Measurements from ENCODE around the gene SLC66A3.
A peak's percentile ranks its signal among the peaks of the same experiment; 100 is the strongest.

SLC66A3 gene

DNA sequence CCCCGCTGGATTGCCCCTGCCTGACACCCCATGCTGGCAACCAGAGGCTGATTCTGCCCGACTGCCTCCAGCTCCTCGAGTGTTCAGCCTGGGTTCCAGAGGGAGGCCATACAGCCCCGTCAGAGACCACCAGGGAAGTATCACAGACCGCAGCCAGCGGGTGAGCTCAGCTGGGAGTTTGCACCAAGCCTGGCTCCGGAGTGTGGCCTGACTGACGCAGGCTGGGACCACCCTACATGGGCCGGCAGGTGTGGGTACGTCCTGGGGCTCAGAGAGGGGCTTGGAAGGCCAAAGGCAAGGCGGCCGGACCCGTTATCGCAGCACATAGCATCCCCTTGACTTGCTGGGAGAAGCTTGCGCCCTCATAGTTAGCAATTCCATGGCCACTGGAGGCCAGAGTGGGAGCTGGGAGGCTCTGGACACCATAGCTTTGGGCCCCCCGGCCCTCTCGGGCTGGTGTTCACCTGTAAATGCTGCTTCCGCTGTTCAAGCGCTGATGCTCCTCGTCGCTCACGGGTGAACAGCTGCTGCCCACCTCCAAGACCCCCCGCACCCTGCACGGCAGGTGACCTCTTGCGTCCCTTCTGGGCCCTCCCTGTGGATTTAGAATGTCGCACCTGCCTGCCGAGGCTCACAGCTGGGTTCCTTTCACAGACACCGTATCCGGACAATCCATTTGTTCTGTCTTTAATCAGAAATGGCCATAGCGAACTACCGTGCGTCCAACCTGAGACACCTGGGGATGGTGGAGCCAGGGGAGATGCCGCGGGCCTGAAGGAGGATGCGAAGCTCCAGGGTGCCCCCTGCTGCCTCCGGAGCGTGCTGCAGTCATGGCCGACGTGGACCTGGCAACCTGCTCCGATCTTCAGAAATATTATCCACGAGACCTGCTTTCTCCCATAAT, 31.2 kb upstream of the SLC66A3 start:
- H3K4me1 ChIP-seq (ENCODE audit: control insufficient read depth in 1 of 2, insufficient read depth in 2 of 2, low read length in 2 of 2), result no peaks in the 10 kb centered on the region
- H3K27ac ChIP-seq (ENCODE audit: low read depth, low read length), result no peak overlapping the region
- H3K9ac ChIP-seq (ENCODE audit: low read depth in 1 of 2, low read length in 2 of 2), result no peak overlapping the region
- H3K27me3 ChIP-seq (ENCODE audit: control insufficient read depth in 1 of 2, insufficient read depth in 2 of 2, low read length in 2 of 2), result no peaks in the 10 kb centered on the region
- no peaks in the 10 kb centered on the region for H3K9me3 ChIP-seq (ENCODE audit: control insufficient read depth in 1 of 2, low read length in 2 of 2)
- H3K4me3 ChIP-seq (ENCODE audit: low read depth in 1 of 2, low read length in 2 of 2), result no peak overlapping the region
- no peaks in the 10 kb centered on the region for H3K36me3 ChIP-seq (ENCODE audit: control insufficient read depth in 1 of 2, insufficient read depth in 2 of 2, low read length in 2 of 2)

- Histone ChIP-seq H3K9ac (ENCODE audit: low read depth in 1 of 2, low read length in 2 of 2) (no peak overlapping the region), H3K4me3 (ENCODE audit: low read depth in 1 of 2, low read length in 2 of 2) (no peak overlapping the region), H3K27ac (ENCODE audit: low read depth, low read length) (no peak overlapping the region), H3K36me3 (ENCODE audit: control insufficient read depth in 1 of 2, insufficient read depth in 2 of 2, low read length in 2 of 2) (no peaks in the 10 kb centered on the region), H3K27me3 (ENCODE audit: control insufficient read depth in 1 of 2, insufficient read depth in 2 of 2, low read length in 2 of 2) (no peaks in the 10 kb centered on the region), H3K4me1 (ENCODE audit: control insufficient read depth in 1 of 2, insufficient read depth in 2 of 2, low read length in 2 of 2) (peaks cover 0 to 4% of the 10 kb centered on the region in 2 donors), H3K9me3 (ENCODE audit: control insufficient read depth in 1 of 2, low read length in 2 of 2) (no peaks in the 10 kb centered on the region)
Observed at GRCh38 chr2:11124760-11125068, 30.6 kb upstream of the SLC66A3 start.

GRCh38 chr2:11127761-11128160, 27.5 kb upstream of the SLC66A3 start:
- H3K4me3 ChIP-seq (ENCODE audit: low read depth in 1 of 2, low read length in 2 of 2), result no peak overlapping the region
- peaks cover 14 to 22% of the 10 kb centered on the region in 2 donors for H3K4me1 ChIP-seq (ENCODE audit: control insufficient read depth in 1 of 2, insufficient read depth in 2 of 2, low read length in 2 of 2)
- no peak overlapping the region for H3K9ac ChIP-seq (ENCODE audit: low read depth in 1 of 2, low read length in 2 of 2)
- H3K27ac ChIP-seq (ENCODE audit: low read depth, low read length), result no peak overlapping the region
- no peaks in the 10 kb centered on the region for H3K36me3 ChIP-seq (ENCODE audit: control insufficient read depth in 1 of 2, insufficient read depth in 2 of 2, low read length in 2 of 2)
- H3K9me3 ChIP-seq (ENCODE audit: control insufficient read depth in 1 of 2, low read length in 2 of 2), result no peaks in the 10 kb centered on the region
- no peaks in the 10 kb centered on the region for H3K27me3 ChIP-seq (ENCODE audit: control insufficient read depth in 1 of 2, insufficient read depth in 2 of 2, low read length in 2 of 2)

DNA sequence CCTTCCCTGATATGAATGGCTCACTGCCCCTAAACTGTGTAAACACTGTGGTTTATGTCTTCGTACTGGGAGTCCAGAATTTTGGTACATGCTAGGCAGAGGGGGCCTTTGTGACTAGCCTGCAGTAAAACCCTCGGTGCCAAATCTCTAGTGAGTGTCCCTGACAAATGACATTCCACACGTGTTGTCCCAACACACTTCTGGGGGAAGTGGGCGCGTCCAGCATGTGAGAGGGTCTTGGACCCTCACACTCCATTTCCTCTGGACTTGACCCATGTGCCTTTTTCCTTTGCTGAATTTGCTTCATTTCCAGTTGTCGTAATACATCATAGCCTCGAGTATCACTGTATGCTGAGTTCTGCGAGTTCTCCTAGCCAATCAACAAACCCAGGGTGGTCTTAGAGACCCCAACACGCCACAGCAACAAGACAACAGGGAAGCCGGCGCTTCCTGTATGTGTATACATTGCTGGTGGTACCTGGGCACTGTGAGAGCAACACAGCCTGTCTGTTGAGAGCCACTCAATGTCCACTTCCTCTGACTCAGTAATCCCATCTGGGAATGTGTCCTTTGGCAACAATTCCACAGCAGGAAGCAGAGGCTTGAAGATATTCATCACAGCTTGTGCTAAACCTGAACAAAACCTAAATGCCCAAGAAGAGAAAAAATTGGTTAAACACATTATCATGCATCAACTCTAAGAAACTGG, 26.9 kb upstream of the SLC66A3 start:
- Histone ChIP-seq H3K27me3 (ENCODE audit: control insufficient read depth in 1 of 2, insufficient read depth in 2 of 2, low read length in 2 of 2) (no peaks in the 10 kb centered on the region), H3K4me1 (ENCODE audit: control insufficient read depth in 1 of 2, insufficient read depth in 2 of 2, low read length in 2 of 2) (peaks cover 18 to 28% of the 10 kb centered on the region in 2 donors), H3K4me3 (ENCODE audit: low read depth in 1 of 2, low read length in 2 of 2) (no peak overlapping the region), H3K9me3 (ENCODE audit: control insufficient read depth in 1 of 2, low read length in 2 of 2) (no peaks in the 10 kb centered on the region), H3K27ac (ENCODE audit: low read depth, low read length) (no peak overlapping the region), H3K9ac (ENCODE audit: low read depth in 1 of 2, low read length in 2 of 2) (no peak overlapping the region), H3K36me3 (ENCODE audit: control insufficient read depth in 1 of 2, insufficient read depth in 2 of 2, low read length in 2 of 2) (no peaks in the 10 kb centered on the region)

GRCh38 chr2:11129598-11130449, 25.4 kb upstream of the SLC66A3 start:
- Histone ChIP-seq H3K4me1 (ENCODE audit: control insufficient read depth in 1 of 2, insufficient read depth in 2 of 2, low read length in 2 of 2) (peaks cover 20 to 32% of the 10 kb centered on the region in 2 donors), H3K27me3 (ENCODE audit: control insufficient read depth in 1 of 2, insufficient read depth in 2 of 2, low read length in 2 of 2) (peaks cover 5 to 6% of the 10 kb centered on the region in 2 donors), H3K9ac (ENCODE audit: low read depth in 1 of 2, low read length in 2 of 2) (peak overlapping the region; percentile 54 to 60), H3K4me3 (ENCODE audit: low read depth in 1 of 2, low read length in 2 of 2) (peak overlapping the region; percentile 46 to 62), H3K27ac (ENCODE audit: low read depth, low read length) (no peak overlapping the region), H3K36me3 (ENCODE audit: control insufficient read depth in 1 of 2, insufficient read depth in 2 of 2, low read length in 2 of 2) (no peaks in the 10 kb centered on the region), H3K9me3 (ENCODE audit: control insufficient read depth in 1 of 2, low read length in 2 of 2) (no peaks in the 10 kb centered on the region)

DNA sequence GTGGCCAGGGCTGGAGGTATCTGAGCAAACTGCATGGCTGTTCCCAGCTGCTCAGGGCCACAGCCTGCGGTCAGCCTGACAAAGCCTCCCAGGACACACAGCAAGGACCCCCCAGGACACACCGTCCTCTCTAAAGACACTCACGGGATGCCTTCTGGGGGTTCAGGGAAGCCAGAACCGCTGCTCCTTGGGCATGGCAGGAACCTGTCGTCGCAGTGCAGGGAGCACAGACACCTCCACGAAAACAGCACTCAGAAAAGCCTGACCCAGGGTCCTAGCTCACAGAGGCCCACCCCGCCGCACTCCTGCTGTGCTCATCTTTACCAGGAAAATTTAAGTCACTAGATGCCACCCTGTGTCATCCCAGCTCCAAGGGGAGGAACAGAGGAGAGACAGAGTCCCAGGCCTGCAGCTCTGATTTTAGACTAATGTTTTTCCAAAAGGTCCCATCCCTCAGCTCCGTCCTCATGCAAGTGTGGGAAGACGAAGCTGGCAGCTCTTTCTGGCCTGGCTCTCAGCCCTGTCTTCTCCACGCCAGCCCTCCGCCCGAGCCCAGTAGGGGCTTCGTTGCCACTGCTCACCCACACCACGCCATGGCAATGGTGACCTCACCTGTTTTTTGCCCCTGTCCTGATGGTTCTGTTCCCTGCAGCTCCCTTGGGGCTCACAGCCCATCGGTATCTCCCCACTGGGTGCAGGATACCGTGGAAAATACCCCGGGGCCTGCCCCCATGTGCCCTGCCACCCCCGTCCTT, 23.9 kb upstream of the SLC66A3 start:
- H3K4me3 ChIP-seq (ENCODE audit: low read depth in 1 of 2, low read length in 2 of 2), result no peak overlapping the region

DNA sequence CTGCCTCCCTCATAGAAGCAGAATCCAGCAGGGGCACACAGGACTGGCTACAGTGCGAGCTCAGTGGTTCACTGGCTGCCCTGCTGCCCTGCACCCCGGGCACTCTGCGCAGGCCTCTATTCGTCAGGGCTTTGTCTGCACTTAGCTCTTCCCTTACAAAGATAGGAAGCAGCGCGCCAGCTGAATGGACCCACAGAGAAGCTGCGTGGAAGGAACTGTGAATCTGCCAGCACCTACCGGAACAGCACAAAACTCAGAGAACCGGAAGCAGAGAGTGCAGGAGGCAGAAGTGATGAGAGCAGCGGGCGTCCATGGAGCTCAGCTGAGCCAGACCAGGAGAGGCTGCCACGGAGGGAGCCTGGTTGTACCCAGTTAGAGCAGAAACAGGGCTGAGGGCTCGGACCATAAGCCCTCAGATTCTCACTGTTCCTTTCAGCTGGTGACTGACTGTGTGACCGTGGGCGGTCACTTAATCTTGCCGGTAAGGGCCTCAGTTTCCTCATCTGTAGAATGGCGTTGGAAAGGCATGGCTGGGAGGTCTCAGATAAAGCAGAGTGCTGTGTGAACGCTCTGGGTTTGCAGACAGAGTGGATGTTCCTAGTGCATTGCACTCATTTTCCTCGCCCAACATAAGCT, 23.1 kb upstream of the SLC66A3 start:
- H3K9ac ChIP-seq (ENCODE audit: low read depth in 1 of 2, low read length in 2 of 2), result peak overlapping the region in 1 of 2 donors; percentile 66

More for the DNA sequence above, 23.9 kb upstream of the SLC66A3 start:
- no peak overlapping the region for H3K9ac ChIP-seq (ENCODE audit: low read depth in 1 of 2, low read length in 2 of 2)
- H3K27ac ChIP-seq (ENCODE audit: low read depth, low read length), result no peak overlapping the region
- H3K9me3 ChIP-seq (ENCODE audit: control insufficient read depth in 1 of 2, low read length in 2 of 2), result no peaks in the 10 kb centered on the region
- peaks cover 20 to 32% of the 10 kb centered on the region in 2 donors for H3K4me1 ChIP-seq (ENCODE audit: control insufficient read depth in 1 of 2, insufficient read depth in 2 of 2, low read length in 2 of 2)
- H3K27me3 ChIP-seq (ENCODE audit: control insufficient read depth in 1 of 2, insufficient read depth in 2 of 2, low read length in 2 of 2), result peaks cover 6 to 9% of the 10 kb centered on the region in 2 donors
- H3K36me3 ChIP-seq (ENCODE audit: control insufficient read depth in 1 of 2, insufficient read depth in 2 of 2, low read length in 2 of 2), result no peaks in the 10 kb centered on the region

DNA sequence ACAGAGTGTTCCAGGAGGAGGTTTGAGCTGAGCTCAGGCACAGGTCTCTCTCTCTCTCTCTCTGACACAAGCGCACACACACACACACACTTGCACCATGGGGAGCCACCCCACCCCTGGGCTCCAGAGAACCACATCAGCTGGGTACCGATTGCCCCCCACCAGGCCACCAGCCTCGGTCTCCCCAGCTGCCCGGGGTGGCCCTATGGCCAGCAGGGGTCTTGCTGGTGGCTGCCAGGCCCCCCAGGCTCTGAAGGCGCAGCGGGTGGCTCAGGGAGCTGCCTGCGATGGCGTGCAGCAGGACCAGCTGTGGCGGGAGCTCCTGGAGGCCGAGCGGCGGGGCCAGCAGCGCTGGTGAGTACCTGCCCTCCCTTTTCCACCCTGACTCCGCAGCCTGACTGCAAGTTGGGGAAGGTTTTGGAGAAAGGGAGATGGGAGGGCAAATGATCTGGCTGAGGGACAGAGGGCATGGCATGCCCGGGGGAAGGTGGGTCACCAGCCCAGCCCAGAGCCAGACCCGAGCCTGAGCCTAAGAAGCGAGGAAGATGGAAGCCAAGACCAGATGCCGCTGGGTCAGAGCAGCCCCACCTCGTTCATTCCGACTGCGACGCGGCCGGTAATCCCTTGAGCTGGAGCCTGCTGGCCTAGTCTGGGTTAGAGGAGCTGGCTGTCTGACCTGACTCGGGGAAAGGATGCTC, 21.9 kb upstream of the SLC66A3 start:
- Histone ChIP-seq H3K27me3 (ENCODE audit: control insufficient read depth in 1 of 2, insufficient read depth in 2 of 2, low read length in 2 of 2) (peaks cover 6 to 11% of the 10 kb centered on the region in 2 donors), H3K4me1 (ENCODE audit: control insufficient read depth in 1 of 2, insufficient read depth in 2 of 2, low read length in 2 of 2) (peaks cover 20 to 32% of the 10 kb centered on the region in 2 donors), H3K27ac (ENCODE audit: low read depth, low read length) (no peak overlapping the region), H3K4me3 (ENCODE audit: low read depth in 1 of 2, low read length in 2 of 2) (peak overlapping the region; percentile 81 to 84), H3K36me3 (ENCODE audit: control insufficient read depth in 1 of 2, insufficient read depth in 2 of 2, low read length in 2 of 2) (no peaks in the 10 kb centered on the region), H3K9ac (ENCODE audit: low read depth in 1 of 2, low read length in 2 of 2) (peak overlapping the region; percentile 57 to 66), H3K9me3 (ENCODE audit: control insufficient read depth in 1 of 2, low read length in 2 of 2) (no peaks in the 10 kb centered on the region)

More for the DNA sequence above, 23.1 kb upstream of the SLC66A3 start:
- H3K9me3 ChIP-seq (ENCODE audit: control insufficient read depth in 1 of 2, low read length in 2 of 2), result no peaks in the 10 kb centered on the region
- no peak overlapping the region for H3K27ac ChIP-seq (ENCODE audit: low read depth, low read length)
- peak overlapping the region; percentile 81 to 84 for H3K4me3 ChIP-seq (ENCODE audit: low read depth in 1 of 2, low read length in 2 of 2)
- peaks cover 20 to 32% of the 10 kb centered on the region in 2 donors for H3K4me1 ChIP-seq (ENCODE audit: control insufficient read depth in 1 of 2, insufficient read depth in 2 of 2, low read length in 2 of 2)
- H3K27me3 ChIP-seq (ENCODE audit: control insufficient read depth in 1 of 2, insufficient read depth in 2 of 2, low read length in 2 of 2), result peaks cover 6 to 11% of the 10 kb centered on the region in 2 donors
- H3K36me3 ChIP-seq (ENCODE audit: control insufficient read depth in 1 of 2, insufficient read depth in 2 of 2, low read length in 2 of 2), result no peaks in the 10 kb centered on the region

DNA sequence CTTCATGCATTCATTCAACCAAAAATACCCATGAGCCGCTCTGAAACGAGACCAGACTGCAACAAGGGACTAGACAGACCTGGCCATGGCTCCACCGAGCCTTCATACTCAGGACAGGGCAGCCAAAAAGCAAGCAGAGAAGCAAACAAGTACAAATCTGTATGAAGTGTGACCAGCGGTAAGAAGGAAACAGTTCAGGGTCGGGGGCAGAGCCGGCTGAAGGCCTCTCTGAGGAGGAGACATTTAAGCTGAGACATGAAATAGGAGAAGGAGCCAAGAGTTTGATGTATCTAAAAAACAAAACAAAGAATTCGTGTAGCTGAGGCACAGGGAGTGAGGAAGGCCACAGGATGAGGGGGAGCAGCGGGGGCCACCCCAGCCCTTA, 21.3 kb upstream of the SLC66A3 start:
- Histone ChIP-seq H3K27ac (ENCODE audit: low read depth, low read length) (no peak overlapping the region), H3K4me1 (ENCODE audit: control insufficient read depth in 1 of 2, insufficient read depth in 2 of 2, low read length in 2 of 2) (peaks cover 20 to 32% of the 10 kb centered on the region in 2 donors)

More for the DNA sequence above, 21.3 kb upstream of the SLC66A3 start:
- Histone ChIP-seq H3K9me3 (ENCODE audit: control insufficient read depth in 1 of 2, low read length in 2 of 2) (no peaks in the 10 kb centered on the region), H3K9ac (ENCODE audit: low read depth in 1 of 2, low read length in 2 of 2) (no peak overlapping the region), H3K36me3 (ENCODE audit: control insufficient read depth in 1 of 2, insufficient read depth in 2 of 2, low read length in 2 of 2) (no peaks in the 10 kb centered on the region), H3K27me3 (ENCODE audit: control insufficient read depth in 1 of 2, insufficient read depth in 2 of 2, low read length in 2 of 2) (peaks cover 6 to 11% of the 10 kb centered on the region in 2 donors), H3K4me3 (ENCODE audit: low read depth in 1 of 2, low read length in 2 of 2) (peak overlapping the region; percentile 81 to 84)
